SK-N-DZ (cell line): Measurements from ENCODE around the gene ATP4A. TPM values are rescaled to one million over a fixed set of nuclear protein-coding genes. Genes with fewer than 3 reads are reported as not detected.
"Not testable (repeated sequence)": the region's sequence is repeated elsewhere in the genome, so short reads cannot be mapped to it uniquely, and the experiment has no call there.

Experiments
- DNase-seq: peaks from one replicate; pipeline ENCODE4 v3.0.0-alpha.2; 2015; ENCODE audit warnings: low spot score
- polyA plus RNA-seq, 2 experiments: library from polyadenylated mRNA; depleted of rRNA; stranded (reverse); fragments of >200 nt; gene quantifications; 2 replicates each; pipeline ENCODE4 v1.2.3, GENCODE V29; 2014

Gene ATP4A
- 0.03 and 0.10 TPM in 2 replicates for polyA plus RNA-seq (2014; cell fraction: cytosol; rRNA removed)
- 0.26 and 0.40 TPM in 2 replicates for polyA plus RNA-seq (2014; cell fraction: nucleus; rRNA removed)

GRCh38 chr19:35563207-35563829 lies at the start of gene ATP4A:
Gene ATP4A, minus strand, starts transcription at chr19:35563658. Its CDS starts 29 bp downstream, at chr19:35563629.
- no peak for DNase-seq

DNA sequence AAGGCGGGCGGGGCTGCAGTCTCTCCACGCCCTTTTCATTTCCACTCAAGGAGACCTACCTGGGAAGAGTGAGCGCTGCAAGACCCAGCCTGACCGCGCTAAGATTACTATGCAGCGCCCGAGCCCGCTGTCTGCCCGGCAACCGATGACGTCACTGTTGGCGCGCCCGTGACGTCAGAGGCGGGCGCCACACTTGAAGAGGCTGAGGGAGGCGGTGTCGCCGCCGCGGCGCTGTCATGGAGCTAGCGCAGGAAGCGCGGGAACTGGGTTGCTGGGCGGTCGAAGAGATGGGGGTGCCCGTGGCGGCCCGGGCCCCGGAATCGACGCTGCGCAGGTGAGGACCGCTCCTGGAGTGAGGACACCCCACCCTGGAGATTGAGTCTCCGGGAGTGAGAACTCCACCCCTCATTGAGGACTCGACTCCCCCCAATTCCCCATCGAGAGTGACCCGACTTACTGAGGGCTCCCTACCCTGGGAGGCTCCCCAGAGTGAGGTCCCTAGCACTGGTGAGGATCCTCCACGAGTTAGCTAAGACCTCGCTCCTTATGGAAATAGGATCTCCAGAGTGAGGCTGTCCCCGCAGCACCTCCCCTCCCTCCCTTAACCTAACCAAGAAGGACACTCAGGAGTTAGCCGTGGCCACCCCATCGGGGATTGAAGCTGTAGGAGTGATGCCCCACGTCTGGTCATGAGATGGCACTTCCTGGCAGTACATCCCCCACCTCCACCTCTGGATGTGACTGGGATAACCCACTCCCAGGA lies 49.3 kb upstream of the ATP4A start, which contains the start of gene HAUS5:
HAUS5 (plus strand) TSS at position 177 of the 763 bp plus-strand sequence; CDS start at position 237, 60 bp downstream.
- peak; percentile 89 for DNase-seq

GRCh38 chr19:35612224-35612558 lies 48.7 kb upstream of the ATP4A start:
- DNase-seq: no peak

GRCh38 chr19:35609851-35610353 lies 46.4 kb upstream of the ATP4A start:
- DNase-seq: no peak

DNA sequence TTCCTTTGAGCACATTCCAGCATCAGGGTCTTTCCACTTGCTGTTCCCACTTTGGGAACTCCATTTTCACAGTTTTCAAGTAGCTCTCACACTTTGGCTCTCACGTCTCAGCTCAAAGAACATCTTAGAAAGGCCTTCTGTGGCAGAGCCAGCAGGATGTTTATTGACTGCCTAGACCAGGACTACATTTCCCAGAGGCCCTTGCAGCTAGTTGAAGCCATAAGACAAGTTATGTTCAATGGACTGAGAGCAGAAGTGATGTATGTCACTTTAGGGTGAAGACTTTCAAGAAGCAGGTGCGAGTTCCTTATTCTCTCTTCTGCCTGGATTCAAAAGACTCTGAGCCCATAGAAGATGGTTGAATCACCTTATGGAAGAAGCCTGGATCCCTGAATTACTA lies 44.8 kb upstream of the ATP4A start:
- no peak for DNase-seq

- DNase-seq: no peak
These were observed 44.2 kb upstream of the ATP4A start for GRCh38 chr19:35607661-35608060.

- DNase-seq: not testable (repeated sequence)
These were observed 43.7 kb upstream of the ATP4A start for GRCh38 chr19:35607170-35607569.

DNA sequence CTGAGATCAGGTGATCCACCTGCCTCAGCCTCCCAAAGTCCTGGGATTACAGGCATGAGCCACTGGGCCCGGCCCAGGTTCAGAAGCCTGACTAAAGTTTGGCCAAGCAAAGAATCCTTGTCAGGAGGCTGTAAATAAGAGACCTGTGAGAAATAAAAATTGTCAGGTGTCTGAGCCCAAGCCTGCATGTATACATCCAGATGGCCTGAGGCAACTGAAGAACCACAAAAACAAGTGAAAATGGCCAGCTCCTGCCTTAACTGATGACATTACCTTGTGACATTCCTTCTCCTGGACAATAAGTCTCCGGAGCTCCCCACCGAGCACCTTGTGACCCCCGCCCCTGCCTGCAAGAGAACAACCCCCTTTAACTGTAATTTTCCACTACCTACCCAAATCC lies 41.0 kb upstream of the ATP4A start:
- DNase-seq: not testable (repeated sequence)

DNA sequence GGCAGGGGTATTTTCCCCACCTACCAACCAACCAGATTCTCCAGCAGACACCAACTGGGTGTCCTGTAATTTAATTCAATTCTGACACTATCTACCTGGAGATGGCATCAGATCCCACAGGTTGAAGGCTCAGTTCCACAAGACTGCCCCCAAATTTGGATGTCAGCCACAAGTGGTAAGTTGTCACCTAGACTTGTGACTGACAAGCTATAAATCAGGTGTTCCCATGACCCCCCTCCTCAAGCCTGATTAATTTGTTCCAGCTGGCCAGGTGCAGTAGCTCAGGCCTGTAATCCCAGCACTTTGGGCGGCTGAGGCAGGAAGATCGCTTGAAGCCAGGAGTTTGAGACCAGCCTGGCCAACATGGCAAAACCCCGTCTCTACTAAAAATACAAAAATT lies 38.5 kb upstream of the ATP4A start:
- no peak for DNase-seq

GRCh38 chr19:35596366-35596999 lies 33.0 kb upstream of the ATP4A start:
- DNase-seq: no peak

DNA sequence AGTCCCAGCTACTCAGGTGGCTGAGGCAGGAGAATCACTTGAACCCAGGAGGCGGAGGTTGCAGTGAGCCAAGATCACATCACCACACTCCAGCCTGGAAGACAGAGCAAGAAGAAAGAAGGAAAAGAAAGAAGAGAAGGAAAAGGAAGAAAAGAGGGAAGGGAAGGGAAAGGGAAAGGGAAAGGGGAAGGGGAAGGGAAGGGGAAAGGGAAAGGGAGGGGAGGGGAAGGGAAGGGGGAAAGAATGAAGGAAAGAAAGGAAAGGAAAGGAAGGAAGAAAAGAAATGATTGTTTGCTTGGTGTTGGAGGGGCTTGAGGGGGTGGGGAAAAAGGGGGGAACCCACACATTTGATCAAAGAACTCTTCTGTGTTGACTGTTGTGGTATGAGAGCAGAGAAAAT lies 32.5 kb upstream of the ATP4A start:
- no peak for DNase-seq

- DNase-seq: not testable (repeated sequence)
These were observed 31.6 kb upstream of the ATP4A start for GRCh38 chr19:35595026-35595425.

DNA sequence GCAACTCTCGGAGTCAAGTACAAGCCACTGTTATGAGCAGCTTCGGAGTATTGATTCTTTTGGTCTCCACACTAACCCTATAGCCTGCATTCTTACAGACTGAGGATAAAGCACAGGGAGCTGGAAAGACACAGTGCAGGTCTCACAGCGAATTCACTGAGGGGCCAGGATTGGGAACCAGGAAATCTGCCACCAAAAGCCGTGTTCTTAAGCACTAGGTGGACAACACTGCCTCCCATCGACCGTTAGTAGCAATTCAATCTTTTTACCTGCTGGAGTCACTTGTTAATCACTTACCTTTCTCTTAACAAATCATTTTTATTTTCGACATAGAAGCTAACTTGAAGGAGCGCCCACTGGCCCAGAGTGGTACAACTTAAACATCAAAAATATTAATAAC lies 28.8 kb upstream of the ATP4A start:
- no peak for DNase-seq

DNA sequence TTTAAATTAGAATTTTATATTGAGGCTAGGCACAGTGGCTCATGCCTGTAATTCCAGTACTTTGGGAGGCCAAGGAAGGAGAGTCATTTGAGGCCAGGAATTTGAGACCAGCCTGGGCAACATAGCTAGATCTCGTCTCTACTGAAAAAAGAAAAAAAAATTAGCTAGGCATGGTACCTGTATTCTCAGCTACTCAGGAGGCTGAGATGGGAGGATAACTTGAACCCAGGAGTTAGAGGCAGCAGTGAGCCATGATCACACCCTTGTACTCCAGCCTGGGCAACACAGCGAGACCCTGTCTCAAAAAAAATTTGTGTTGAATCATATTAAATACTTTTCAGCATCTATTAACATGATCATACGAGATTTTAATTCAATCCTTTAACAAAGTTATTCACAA lies 27.4 kb upstream of the ATP4A start:
- DNase-seq: no peak

DNA sequence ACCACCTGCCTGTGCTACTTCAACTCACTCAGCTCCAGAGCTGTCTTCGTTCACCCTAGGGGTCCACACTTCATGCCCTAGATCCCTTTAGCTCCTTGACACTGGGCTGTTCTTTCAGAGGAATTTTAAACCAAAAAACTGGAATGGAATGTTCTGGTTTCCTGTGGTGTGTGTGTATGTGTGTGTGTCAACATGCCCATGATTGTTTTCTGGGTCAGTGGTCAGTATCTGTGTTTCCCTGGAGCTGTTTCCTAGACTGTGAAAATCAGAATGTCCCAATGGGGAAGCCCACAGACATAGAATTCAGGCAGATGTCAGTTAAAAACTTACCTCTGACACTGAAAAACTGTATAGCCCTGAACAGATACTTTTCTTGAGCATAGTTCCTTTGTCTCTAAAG lies 23.9 kb upstream of the ATP4A start:
- no peak for DNase-seq

- DNase-seq: peak; percentile 33
These were observed 22.4 kb upstream of the ATP4A start, which contains the start of gene PMIS2 for GRCh38 chr19:35585848-35586247. Gene PMIS2, plus strand, starts transcription at chr19:35586173. Its CDS starts 87 bp downstream, at chr19:35586260.

- DNase-seq: no peak
These were observed 19.3 kb upstream of the ATP4A start for GRCh38 chr19:35582760-35583159.

- no peak for DNase-seq
These were observed 15.2 kb upstream of the ATP4A start for GRCh38 chr19:35578707-35579106.

DNA sequence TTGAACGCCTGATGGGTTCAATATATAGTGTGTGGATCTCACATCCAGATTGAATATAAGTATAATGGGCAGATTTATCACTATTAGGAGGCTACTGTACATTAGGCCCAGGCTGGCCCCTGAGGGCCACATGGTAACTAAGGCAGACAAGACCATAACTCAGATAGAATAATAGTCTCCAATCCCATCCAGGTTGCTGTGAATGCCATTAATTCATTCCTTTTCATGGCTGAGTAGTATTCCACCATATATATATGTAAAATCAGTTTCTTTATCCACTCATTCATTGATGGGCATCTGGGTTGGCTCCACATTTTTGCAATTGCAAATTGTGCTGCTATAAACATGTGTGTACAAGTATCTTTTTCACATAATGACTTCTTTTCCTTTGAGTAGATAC lies 14.5 kb upstream of the ATP4A start:
- no peak for DNase-seq

DNA sequence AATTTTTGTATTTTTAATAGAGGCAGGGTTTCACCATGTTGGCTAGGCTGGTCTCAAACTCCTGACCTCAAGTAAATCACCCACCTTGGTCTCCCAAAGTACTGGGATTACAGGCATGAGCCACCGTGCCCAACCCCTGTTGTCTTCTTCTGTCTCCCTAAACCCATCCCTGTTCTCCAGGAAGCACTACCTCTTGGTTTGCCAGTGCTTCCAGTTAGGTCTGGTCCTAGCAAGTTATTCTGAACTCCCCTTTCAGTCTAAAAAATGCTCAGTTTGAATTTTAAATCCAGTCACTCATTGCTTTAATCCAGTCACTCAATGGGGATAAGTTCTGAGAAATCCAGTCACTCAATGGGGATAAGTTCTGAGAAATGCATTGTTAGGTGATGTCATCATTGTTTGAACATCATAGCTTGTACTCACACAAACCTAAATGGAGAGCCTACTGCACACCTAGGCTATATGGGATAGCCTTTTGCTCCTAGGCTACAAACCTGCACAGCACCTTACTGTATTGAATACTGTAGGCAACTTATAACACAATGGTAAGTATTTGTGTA lies 8.0 kb upstream of the ATP4A start:
- DNase-seq: no peak

DNA sequence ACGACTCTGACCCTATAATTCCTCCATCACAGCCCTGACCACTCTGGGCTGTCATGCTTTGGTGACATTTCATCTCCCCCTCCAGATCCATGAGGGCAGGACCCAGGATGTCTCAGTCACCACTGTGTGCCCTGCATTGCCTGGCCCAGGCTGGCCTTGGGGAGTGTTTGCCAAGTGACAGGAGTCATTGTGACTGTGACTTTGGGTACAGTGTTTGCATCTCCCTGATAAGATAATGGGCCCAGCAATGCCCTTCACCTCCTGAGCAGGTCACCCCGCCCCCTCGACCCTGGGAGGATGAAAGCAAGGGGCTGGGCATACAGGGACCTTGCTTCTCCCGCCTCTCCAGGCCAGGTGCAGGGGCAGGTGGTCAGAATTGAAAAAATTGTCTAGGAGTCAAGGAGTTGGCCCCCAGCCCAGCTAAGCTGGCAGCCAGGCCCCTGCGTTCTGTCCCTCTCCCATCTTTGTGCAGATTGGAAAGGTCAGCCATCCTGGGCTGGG lies 5.9 kb upstream of the ATP4A start:
- no peak for DNase-seq

DNA sequence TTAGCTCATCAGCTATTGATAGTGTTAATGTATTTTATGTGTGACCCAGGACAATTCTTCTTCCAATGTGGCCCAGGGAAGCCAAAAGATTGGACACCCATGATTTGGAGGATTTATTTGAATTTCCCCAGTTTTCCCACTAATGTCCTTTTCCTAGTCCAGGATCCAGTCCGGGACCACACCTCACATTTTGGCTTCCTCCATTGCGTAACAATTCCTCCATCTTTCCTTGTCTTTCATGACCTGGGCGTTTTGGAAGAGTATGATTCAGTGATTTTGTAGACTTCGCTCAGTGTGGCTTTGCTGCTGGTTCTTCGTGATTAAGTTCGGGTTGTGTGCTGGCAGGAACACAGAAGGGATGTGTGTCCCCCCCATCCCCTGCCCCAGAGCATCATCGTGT lies 3.3 kb upstream of the ATP4A start:
- DNase-seq: no peak
